SU-DHL-6 (cell line): ENCODE measurements around the gene DNAH9.

ENCODE experiments used
- CTCF ChIP-seq: fragments of 200-600 bp; sonication (generic); IDR thresholded peaks from one replicate; pipeline ENCODE4 v1.5.1; 2017; ENCODE audit warnings: antibody characterized with exemption, mild to moderate bottlenecking, low read length, moderate library complexity; ENCODE audit not compliant: insufficient read depth, poor library complexity, severe bottlenecking
- EZH2phosphoT487 ChIP-seq: fragments of 200-600 bp; sonication (generic), shearing (Covaris generic); conservative IDR thresholded peaks from 2 replicates; pipeline ENCODE4 v1.6.1; 2018; ENCODE audit warnings: mild to moderate bottlenecking, antibody characterized with exemption, low read length, moderate library complexity, mixed read lengths

GRCh38 chr17:11780621-11781020 lies 182.4 kb downstream of the DNAH9 start:
- TF ChIP-seq CTCF (no peak), EZH2phosphoT487 (no peak)
